HG03103 (cell line): ENCODE data around the gene POMGNT1.

Experiments used
- ATAC-seq: cut with Tn5 transposase; IDR thresholded peaks from one replicate; pipeline ENCODE4 v1.9.1; 2021; ENCODE audit warnings: low read depth; ENCODE audit not compliant: unreplicated experiment

The POMGNT1 gene

GRCh38 chr1:46183926-46184557 is 14.2 kb downstream of the POMGNT1 start:
- no peak for ATAC-seq

GRCh38 chr1:46183079-46183847 is 15.0 kb downstream of the POMGNT1 start:
- ATAC-seq, result no peak

GRCh38 chr1:46181343-46182260 is 16.6 kb downstream of the POMGNT1 start:
- no peak for ATAC-seq

- ATAC-seq, result no peak
Measured at GRCh38 chr1:46180082-46180616, 18.1 kb downstream of the POMGNT1 start.

GRCh38 chr1:46179138-46180081 is 18.8 kb downstream of the POMGNT1 start:
- ATAC-seq, result no peak

GRCh38 chr1:46176211-46176865 is 21.9 kb downstream of the POMGNT1 start, which contains the start of gene P3R3URF:
Gene P3R3URF (minus strand): TSS chr1:46176488. CDS start chr1:46176471, 17 bp downstream.
- no peak for ATAC-seq

- no peak for ATAC-seq
Measured at GRCh38 chr1:46175243-46175642, 23.0 kb downstream of the POMGNT1 start.

- no peak for ATAC-seq
Measured at GRCh38 chr1:46174448-46175231, 23.6 kb downstream of the POMGNT1 start, which contains the start of gene TSPAN1. Gene TSPAN1 (plus strand): TSS chr1:46175087. CDS start chr1:46181108, 6,021 bp downstream.

- no peak for ATAC-seq
Measured at GRCh38 chr1:46173361-46173856, 24.8 kb downstream of the POMGNT1 start.

- no peak for ATAC-seq
Measured at GRCh38 chr1:46172321-46172720, 25.9 kb downstream of the POMGNT1 start.

GRCh38 chr1:46171871-46172270 is 26.4 kb downstream of the POMGNT1 start:
- no peak for ATAC-seq

- ATAC-seq, result no peak
Measured at GRCh38 chr1:46171351-46171750, 26.9 kb downstream of the POMGNT1 start.

GRCh38 chr1:46169811-46170454 is 28.3 kb downstream of the POMGNT1 start:
- ATAC-seq, result no peak

GRCh38 chr1:46168477-46168876 is 29.8 kb downstream of the POMGNT1 start:
- ATAC-seq, result no peak

GRCh38 chr1:46166521-46167462 is 31.4 kb downstream of the POMGNT1 start:
- ATAC-seq, result no peak

GRCh38 chr1:46160212-46160611 is 38.0 kb downstream of the POMGNT1 start:
- ATAC-seq, result no peak
